ENCODE measurements around the gene PCSK1. TPM values are rescaled to one million over a fixed set of nuclear protein-coding genes. Genes with fewer than 3 reads are reported as not detected.

PCSK1 gene
- not detected for total RNA-seq (2021; fragmentation: NEBNext Ultra II Directional; extraction: Animal tissue kit (Norgen Biotek cat#: 25700))
- long read RNA-seq: 0 reads

GRCh38 chr5:96433066-96433447 lies at the start of gene PCSK1:
PCSK1 (minus strand) TSS chr5:96433248; CDS start chr5:96433042, 206 bp downstream.
- peaks cover 43% of the 10 kb centered on the region for H3K27me3 Mint-ChIP-seq (ENCODE audit: insufficient read depth)
- no peak within 1 kb of the TSS for H3K27ac Mint-ChIP-seq
- H3K4me1 Mint-ChIP-seq (ENCODE audit: low read depth): peaks cover 19% of the 10 kb centered on the region
- no peaks in the 10 kb centered on the region for H3K9me3 Mint-ChIP-seq
- H3K36me3 Mint-ChIP-seq (ENCODE audit: low read depth): no peaks in the 10 kb centered on the region; the same call in 1 of the 2 replicates
- TF ChIP-seq CTCF (IDR thresholded peaks at IDR 0.05): no peak
- DNase-seq: no peak
- H3K4me3 Mint-ChIP-seq: no peak within 1 kb of the TSS

DNA sequence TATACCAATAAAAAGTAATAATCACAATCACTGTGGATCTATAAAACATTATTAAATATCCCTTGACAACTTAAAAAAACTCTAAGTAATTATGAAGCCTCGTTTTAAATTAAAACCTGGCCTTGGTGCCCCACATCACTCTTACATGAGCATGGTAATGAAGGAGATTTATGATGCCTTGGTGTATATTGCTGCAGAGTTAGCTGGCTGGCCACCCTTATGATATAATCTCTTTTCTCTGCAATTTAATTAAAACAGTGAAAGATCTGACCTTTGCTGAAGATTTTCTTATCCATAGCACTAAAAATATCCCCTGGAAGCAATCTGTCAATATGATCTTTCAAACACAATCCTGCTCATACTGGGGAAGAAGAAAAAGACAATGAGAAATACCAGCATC lies 48.8 kb upstream of the PCSK1 start:
- H3K4me1 Mint-ChIP-seq (ENCODE audit: low read depth): peaks cover 8% of the 10 kb centered on the region

GRCh38 chr5:96481009-96481786 lies 48.1 kb upstream of the PCSK1 start:
- peaks cover 15% of the 10 kb centered on the region for H3K4me1 Mint-ChIP-seq (ENCODE audit: low read depth)
- no peaks in the 10 kb centered on the region for H3K27me3 Mint-ChIP-seq (ENCODE audit: insufficient read depth)
- no peaks in the 10 kb centered on the region for H3K9me3 Mint-ChIP-seq
- DNase-seq: no peak
- H3K36me3 Mint-ChIP-seq (ENCODE audit: low read depth): no peaks in the 10 kb centered on the region
- TF ChIP-seq CTCF (IDR thresholded peaks at IDR 0.05): no peak
- H3K4me3 Mint-ChIP-seq: no peak overlapping the region
- no peak overlapping the region for H3K27ac Mint-ChIP-seq

More for the DNA sequence above, 48.8 kb upstream of the PCSK1 start:
- no peak for DNase-seq
- Mint-ChIP-seq H3K36me3 (ENCODE audit: low read depth) (no peaks in the 10 kb centered on the region), H3K27ac (no peak overlapping the region), H3K27me3 (ENCODE audit: insufficient read depth) (peaks cover 4% of the 10 kb centered on the region), H3K4me3 (no peak overlapping the region), H3K9me3 (no peaks in the 10 kb centered on the region)
- TF ChIP-seq CTCF (IDR thresholded peaks at IDR 0.05): no peak

GRCh38 chr5:96478983-96479382 lies 45.9 kb upstream of the PCSK1 start:
- H3K4me1 Mint-ChIP-seq (ENCODE audit: low read depth): peaks cover 16% of the 10 kb centered on the region
- no peak overlapping the region for H3K4me3 Mint-ChIP-seq
- H3K27me3 Mint-ChIP-seq (ENCODE audit: insufficient read depth): no peaks in the 10 kb centered on the region; the same call in 1 of the 2 replicates
- no peak overlapping the region for H3K27ac Mint-ChIP-seq
- no peaks in the 10 kb centered on the region for H3K9me3 Mint-ChIP-seq
- TF ChIP-seq CTCF (IDR thresholded peaks at IDR 0.05): no peak
- no peaks in the 10 kb centered on the region for H3K36me3 Mint-ChIP-seq (ENCODE audit: low read depth)
- DNase-seq: no peak

DNA sequence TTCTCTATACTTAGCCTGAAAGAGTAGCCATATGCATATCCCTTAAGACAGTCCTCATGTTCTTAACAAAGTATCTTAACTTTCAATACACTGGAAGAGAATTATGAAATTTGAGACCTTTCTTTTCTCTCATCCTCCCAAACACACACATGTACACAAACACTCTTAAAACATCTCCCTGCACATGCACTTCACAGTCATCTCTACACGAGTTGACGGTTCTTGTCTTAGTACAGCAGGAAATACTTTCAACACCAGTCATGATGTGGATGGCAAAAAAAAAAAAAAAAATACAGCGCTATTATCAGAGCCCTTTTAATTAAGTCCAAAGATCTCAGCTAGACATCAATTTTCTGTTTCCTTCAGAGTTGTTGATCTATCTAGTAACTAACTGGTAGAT lies 43.6 kb upstream of the PCSK1 start:
- Mint-ChIP-seq H3K4me3 (no peak overlapping the region; the same call in 1 of the 2 replicates), H3K27ac (no peak overlapping the region), H3K9me3 (no peaks in the 10 kb centered on the region), H3K36me3 (ENCODE audit: low read depth) (no peaks in the 10 kb centered on the region), H3K27me3 (ENCODE audit: insufficient read depth) (no peaks in the 10 kb centered on the region; the same call in none of the 2 replicates), H3K4me1 (ENCODE audit: low read depth) (peaks cover 16% of the 10 kb centered on the region)
- TF ChIP-seq CTCF (IDR thresholded peaks at IDR 0.05): no peak
- DNase-seq: peak; percentile 18

Data from HFFc6 (cell line).